ENCODE results near the gene GPNMB.

DNA sequence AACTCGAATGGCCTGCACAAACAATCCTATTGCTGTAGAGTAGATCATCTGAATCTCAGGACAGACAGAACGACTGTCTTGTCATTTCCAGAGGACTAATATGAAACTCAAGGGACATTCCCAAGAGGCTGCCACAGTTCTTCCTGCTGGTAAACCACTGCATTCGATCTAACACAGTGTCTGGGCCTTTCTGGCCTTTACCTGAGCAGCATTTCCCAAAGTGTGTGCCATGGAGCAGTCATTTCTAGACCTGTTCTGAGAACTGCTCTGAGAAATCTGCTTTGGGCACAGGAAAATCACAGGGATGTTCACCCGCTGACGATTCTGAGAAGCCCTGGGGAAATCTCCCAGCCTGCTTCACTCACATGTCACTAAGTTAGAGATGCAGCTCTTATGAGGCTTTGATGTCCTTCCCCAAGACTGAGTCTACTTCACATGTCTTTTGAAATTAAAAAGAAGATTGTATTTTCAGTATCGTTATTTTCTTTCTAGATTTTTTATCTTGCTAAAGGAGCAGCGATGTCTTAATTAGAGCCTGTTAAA, 18.4 kb downstream of the GPNMB start:
- TF ChIP-seq POLR2A (IDR thresholded peaks at IDR 0.05) (no peak), CTCF (IDR thresholded peaks at IDR 0.05) (no peak), POLR2AphosphoS5 (IDR thresholded peaks at IDR 0.05) (no peak)
